Measurements from ENCODE around the gene G6PC1. TPM values are rescaled to one million over a fixed set of nuclear protein-coding genes. Genes with fewer than 3 reads are reported as not detected.

Gene G6PC1
- not detected in 2 replicates for total RNA-seq
- total RNA-seq (2013), result 0.02 TPM
- polyA plus RNA-seq, result not detected in 2 replicates
- polyA minus RNA-seq, result not detected in 2 replicates

GRCh38 chr17:42900460-42901331 lies at the start of gene G6PC1:
TSS of gene G6PC1 (plus strand) at chr17:42900799. CDS start at chr17:42900877, 78 bp downstream.
- no peaks in the 10 kb centered on the region for H3K79me2 ChIP-seq (ENCODE audit: control insufficient read depth, insufficient read depth, low read length)
- ChIA-PET POLR2A (no interaction called here), CTCF (no interaction called here)
- intact Hi-C loops (cut with micrococcal nuclease), result no loop called here
- no peak within 1 kb of the TSS for H3K4me2 ChIP-seq (replicated peaks; ENCODE audit: low read depth, low read length, poor library complexity, severe bottlenecking)
- Mint-ChIP-seq H3K27me3 (peaks cover 20% of the 10 kb centered on the region), H3K9me3 (ENCODE audit: insufficient read depth) (no peaks in the 10 kb centered on the region), H3K4me3 (no peak within 1 kb of the TSS), H3K27ac (no peak within 1 kb of the TSS), H3K4me1 (no peaks in the 10 kb centered on the region)
- ATAC-seq (ENCODE audit: low read depth) (no peak), DNase-seq (no peak)
- WGBS (ENCODE audit: insufficient coverage), result 90% methylated on average over 4 of the region's 12 CpGs
- TF ChIP-seq CTCF (IDR thresholded peaks at IDR 0.05), result no peak
- TF ChIP-seq EZH2 (IDR thresholded peaks at IDR 0.05; ENCODE audit: borderline replicate concordance, insufficient read depth, low read depth, low read length, poor library complexity, severe bottlenecking), result no peak
- no peaks in the 10 kb centered on the region for H3K4me1 ChIP-seq (ENCODE audit: control insufficient read depth in 2 of 2, insufficient read depth in 2 of 2, low read length in 2 of 2)
- H3K9ac ChIP-seq (ENCODE audit: low read length), result no peak within 1 kb of the TSS
- H3K9me3 ChIP-seq (ENCODE audit: control extremely low read depth in 1 of 3, control insufficient read depth in 2 of 3, insufficient read depth in 1 of 3, low read length in 2 of 3), result no peaks in the 10 kb centered on the region
- no peaks in the 10 kb centered on the region for H4K20me1 ChIP-seq (ENCODE audit: control insufficient read depth, insufficient read depth, low read length, poor library complexity, severe bottlenecking)
- H3K36me3 ChIP-seq (replicated peaks in 1 of 2; ENCODE audit: control extremely low read depth in 1 of 2, control insufficient read depth in 1 of 2, extremely low read depth in 1 of 2, insufficient read depth in 2 of 2, low read length in 1 of 2), result no peaks in the 10 kb centered on the region
- no peak within 1 kb of the TSS for H3K4me3 ChIP-seq (ENCODE audit: control extremely low read depth in 1 of 5, extremely low read depth in 1 of 5, insufficient read depth in 1 of 5, low read depth in 2 of 5, low read length in 4 of 5)
- no peak within 1 kb of the TSS for H2AFZ ChIP-seq (ENCODE audit: insufficient read depth, low read depth, low read length, poor library complexity, severe bottlenecking)
- peaks cover 0 to 8% (median 2%) of the 10 kb centered on the region in 4 experiments for H3K27me3 ChIP-seq (replicated peaks in 1 of 4; ENCODE audit: control extremely low read depth in 1 of 4, control insufficient read depth in 3 of 4, insufficient read depth in 4 of 4, low read length in 3 of 4)
- no peak within 1 kb of the TSS for H3K27ac ChIP-seq (ENCODE audit: low read length in 2 of 2)

GRCh38 chr17:42850954-42851353 lies 49.6 kb upstream of the G6PC1 start, which contains the start of gene AOC3:
TSS of gene AOC3 (plus strand) at chr17:42851199. CDS start at chr17:42851344, 145 bp downstream.
- ATAC-seq (ENCODE audit: low read depth) (no peak), DNase-seq (no peak)
- Histone ChIP-seq H3K27ac (ENCODE audit: low read length in 2 of 2) (no peak within 1 kb of the TSS), H3K9ac (ENCODE audit: low read length) (no peak within 1 kb of the TSS), H4K20me1 (ENCODE audit: control insufficient read depth, insufficient read depth, low read length, poor library complexity, severe bottlenecking) (no peaks in the 10 kb centered on the region), H3K36me3 (replicated peaks in 1 of 2; ENCODE audit: control extremely low read depth in 1 of 2, control insufficient read depth in 1 of 2, extremely low read depth in 1 of 2, insufficient read depth in 2 of 2, low read length in 1 of 2) (peaks cover 0 to under 1% of the 10 kb centered on the region in 2 experiments), H3K27me3 (replicated peaks in 1 of 4; ENCODE audit: control extremely low read depth in 1 of 4, control insufficient read depth in 3 of 4, insufficient read depth in 4 of 4, low read length in 3 of 4) (peaks cover 0 to 3% (median 0%) of the 10 kb centered on the region in 4 experiments), H2AFZ (ENCODE audit: insufficient read depth, low read depth, low read length, poor library complexity, severe bottlenecking) (no peak within 1 kb of the TSS), H3K4me1 (ENCODE audit: control insufficient read depth in 2 of 2, insufficient read depth in 2 of 2, low read length in 2 of 2) (no peaks in the 10 kb centered on the region), H3K4me2 (replicated peaks; ENCODE audit: low read depth, low read length, poor library complexity, severe bottlenecking) (no peak within 1 kb of the TSS), H3K9me3 (ENCODE audit: control extremely low read depth in 1 of 3, control insufficient read depth in 2 of 3, insufficient read depth in 1 of 3, low read length in 2 of 3) (no peaks in the 10 kb centered on the region), H3K79me2 (ENCODE audit: control insufficient read depth, insufficient read depth, low read length) (no peaks in the 10 kb centered on the region), H3K4me3 (ENCODE audit: control extremely low read depth in 1 of 5, extremely low read depth in 1 of 5, insufficient read depth in 1 of 5, low read depth in 2 of 5, low read length in 4 of 5) (no peak within 1 kb of the TSS)
- no peaks in the 10 kb centered on the region for H3K4me1 Mint-ChIP-seq
- POLR2A ChIA-PET, result no interaction called here
- H3K27ac Mint-ChIP-seq, result no peak within 1 kb of the TSS
- CTCF ChIA-PET, result no interaction called here
- 84% methylated on average over 9 of the region's 9 CpGs for WGBS (ENCODE audit: insufficient coverage)
- H3K4me3 Mint-ChIP-seq, result no peak within 1 kb of the TSS
- intact Hi-C loops (cut with micrococcal nuclease), result no loop called here
- H3K9me3 Mint-ChIP-seq (ENCODE audit: insufficient read depth), result no peaks in the 10 kb centered on the region
- H3K27me3 Mint-ChIP-seq, result no peaks in the 10 kb centered on the region
- TF ChIP-seq EZH2 (IDR thresholded peaks at IDR 0.05; ENCODE audit: borderline replicate concordance, insufficient read depth, low read depth, low read length, poor library complexity, severe bottlenecking) (no peak), CTCF (IDR thresholded peaks at IDR 0.05) (no peak)
